Psoas muscle (tissue), 8 donors: ENCODE measurements around the gene AFF3. TPM values are rescaled to one million over a fixed set of nuclear protein-coding genes. Genes with fewer than 3 reads are reported as not detected.
"Not testable (repeated sequence)": the region's sequence is repeated elsewhere in the genome, so short reads cannot be mapped to it uniquely, and the experiment has no call there.

Experiments
- ATAC-seq, 4 donors: fragments of 200-7000 bp; cut with Tn5 transposase; one replicate each; pipeline ENCODE4 v1.9.1; 2020; ENCODE audit warnings: moderate library complexity in 3 of 4, mild to moderate bottlenecking in 2 of 4
- DNase-seq, 2 donors: peaks; one replicate each; pipeline ENCODE4 v3.0.0-alpha.2; 2020
- H3K27ac ChIP-seq: fragments of 200-600 bp; one replicate; pipeline ENCODE4 v1.8.0; 2022
- H3K27me3 ChIP-seq, 3 donors: fragments of 200-600 bp in 1 of 3; one replicate each; pipeline versions ENCODE4 v1.6.1 to v1.8.0; 2013 to 2022; ENCODE audit warnings: low read length in 2 of 3, mild to moderate bottlenecking in 2 of 3, moderate library complexity in 1 of 3; ENCODE audit not compliant: insufficient read depth in 3 of 3
- H3K36me3 ChIP-seq, 2 donors: fragments of 200-600 bp in 1 of 2; one replicate each; pipeline versions ENCODE4 v1.6.1 to v1.8.0; 2013 to 2022; ENCODE audit warnings: low read depth in 1 of 2, mild to moderate bottlenecking in 1 of 2, moderate library complexity in 1 of 2; ENCODE audit not compliant: insufficient read depth in 1 of 2
- H3K4me1 ChIP-seq: fragments of 200-600 bp; one replicate; pipeline ENCODE4 v1.8.0; 2022
- H3K4me3 ChIP-seq: fragments of 200-600 bp; one replicate; pipeline ENCODE4 v1.8.0; 2022; ENCODE audit warnings: mild to moderate bottlenecking
- H3K9me3 ChIP-seq: fragments of 200-600 bp; one replicate; pipeline ENCODE4 v1.8.0; 2022
- CTCF ChIP-seq: fragments of 200-600 bp; IDR thresholded peaks from one replicate; pipeline ENCODE4 v1.8.0; 2022; ENCODE audit warnings: antibody characterized with exemption
- WGBS, 3 donors: extraction: QIAGEN DNeasy Blood & Tissue Kit; methylation state at CpG; one replicate each; pipeline versions ENCODE4 v1.1.6 to v1.1.7; 2013; 5-methylcytosine and 5-hydroxymethylcytosine counted together
- intact Hi-C, 2 donors: fragments of 100-400 bp; cut with DNase I; formaldehyde crosslinking; loops; one replicate each; pipeline versions ENCODE4 v1.11.0 to v1.14.2; 2022
- polyA plus RNA-seq, 3 donors: library from polyadenylated mRNA; stranded (reverse); fragments of 200-250 nt; gene quantifications; one replicate each; pipeline ENCODE4 v1.2.3, GENCODE V29; 2013
- total RNA-seq, 4 donors: library from RNA; stranded (reverse); fragmentation: NEBNext Ultra II Directional in 2 of 4; extraction: Animal tissue kit (Norgen Biotek cat#: 25700) in 2 of 4; gene quantifications; one replicate each; pipeline versions ENCODE4 v1.2.1 to v1.2.4, GENCODE V29; 2021 to 2023
- donor health status: healthy with polysubstance abuse.
- donor health status: DM: no; HTN: no; CAD: no; lungs with moderate emphysema.
- donor health status: Bipolar disorder and iron deficiency.
- donor health status: healthy.
- donor health status: DM: yes; HTN: yes; CAD: no.
- donor health status: DM: no; HTN: no; CAD: no.
- donor health status: DM: no; HTN: no; CAD: no.
- donor health status: DM: yes; HTN: yes; CAD: no.

The AFF3 gene
- total and polyA plus RNA-seq, 7 donors, result 0.08 to 2.9 (median 0.44) TPM

GRCh38 chr2:99936065-99936464 is 206.3 kb downstream of the AFF3 start:
- H3K27ac ChIP-seq, result no peak overlapping the region
- 43 to 47% (median 45%) methylated on average over 3 of the region's 3 CpGs for WGBS, 3 donors
- no peak for DNase-seq
- intact Hi-C loops, result loop anchor here in 1 of 2 donors (10.0 kb wide), 1 partner anchor 1439 kb away; no protein-coding TSS in a partner anchor
- H3K9me3 ChIP-seq, result no peaks in the 10 kb centered on the region
- no peak overlapping the region for H3K4me3 ChIP-seq
- no peak for TF ChIP-seq CTCF
- no peaks in the 10 kb centered on the region for H3K27me3 ChIP-seq
- no peak for ATAC-seq
- H3K36me3 ChIP-seq, result no peaks in the 10 kb centered on the region
- no peaks in the 10 kb centered on the region for H3K4me1 ChIP-seq

GRCh38 chr2:99935662-99936061 is 206.7 kb downstream of the AFF3 start:
- Histone ChIP-seq H3K9me3 (no peaks in the 10 kb centered on the region), H3K27me3 (no peaks in the 10 kb centered on the region), H3K27ac (no peak overlapping the region), H3K4me1 (no peaks in the 10 kb centered on the region), H3K36me3 (no peaks in the 10 kb centered on the region), H3K4me3 (no peak overlapping the region)
- no peak for DNase-seq
- no peak for TF ChIP-seq CTCF
- intact Hi-C loops, result loop anchor here in 1 of 2 donors (10.0 kb wide), 1 partner anchor 1439 kb away; no protein-coding TSS in a partner anchor
- ATAC-seq, result no peak
- WGBS, 3 donors, result 75 to 82% (median 81%) methylated on average over 5 of the region's 5 CpGs

GRCh38 chr2:99933894-99934650 is 208.3 kb downstream of the AFF3 start:
- H3K9me3 ChIP-seq, result no peaks in the 10 kb centered on the region
- ATAC-seq, result no peak
- WGBS, 3 donors, result 87% methylated on average over 6 of the region's 6 CpGs

GRCh38 chr2:99933491-99933890 is 208.9 kb downstream of the AFF3 start:
- not testable (repeated sequence) for H3K36me3 ChIP-seq, H3K4me3 ChIP-seq, H3K9me3 ChIP-seq, ATAC-seq, DNase-seq, H3K27ac ChIP-seq, H3K4me1 ChIP-seq, H3K27me3 ChIP-seq
- 94 to 97% (median 97%) methylated on average over 3 of the region's 3 CpGs for WGBS, 3 donors
- intact Hi-C loops, result loop anchor here in 1 of 2 donors (10.0 kb wide), 1 partner anchor 1441 kb away; no protein-coding TSS in a partner anchor

More at GRCh38 chr2:99933894-99934650, 208.3 kb downstream of the AFF3 start:
- TF ChIP-seq CTCF, result no peak
- no peak for DNase-seq
- no peaks in the 10 kb centered on the region for H3K27me3 ChIP-seq
- no peaks in the 10 kb centered on the region for H3K36me3 ChIP-seq
- no peaks in the 10 kb centered on the region for H3K4me1 ChIP-seq
- no peak overlapping the region for H3K27ac ChIP-seq
- no peak overlapping the region for H3K4me3 ChIP-seq
- intact Hi-C loops, result loop anchor here in 1 of 2 donors (10.0 kb wide), 1 partner anchor 1441 kb away; no protein-coding TSS in a partner anchor

GRCh38 chr2:99928470-99929053 is 213.8 kb downstream of the AFF3 start:
- intact Hi-C loops, result no loop called here
- ATAC-seq, result no peak
- Histone ChIP-seq H3K9me3 (no peaks in the 10 kb centered on the region), H3K27ac (no peak overlapping the region), H3K27me3 (no peaks in the 10 kb centered on the region), H3K4me3 (no peak overlapping the region), H3K4me1 (no peaks in the 10 kb centered on the region), H3K36me3 (no peaks in the 10 kb centered on the region)
- DNase-seq, result no peak
- no peak for TF ChIP-seq CTCF
- 85 to 92% (median 87%) methylated on average over 6 of the region's 6 CpGs for WGBS, 3 donors

- H3K4me3 ChIP-seq, DNase-seq, ATAC-seq, intact Hi-C loops, H3K27ac ChIP-seq, H3K27me3 ChIP-seq, H3K9me3 ChIP-seq, H3K4me1 ChIP-seq, H3K36me3 ChIP-seq: not testable (repeated sequence)
- WGBS, 3 donors, result 85% methylated on average over 7 of the region's 7 CpGs
Measured at GRCh38 chr2:99927690-99928207, 214.6 kb downstream of the AFF3 start.
